ENCODE measurements around the gene SCMH1. TPM values are rescaled to one million over a fixed set of nuclear protein-coding genes. Genes with fewer than 3 reads are reported as not detected.

The SCMH1 gene
- total RNA-seq = 15.9 and 25.7 TPM in 2 replicates

GRCh38 chr1:41241749-41242341 is at the start of gene SCMH1:
Gene SCMH1, minus strand, starts transcription at chr1:41242306. Its CDS starts 56,173 bp downstream, at chr1:41186133.

GRCh38 chr1:41021526-41022308 is 220.4 kb downstream of the SCMH1 start, which contains the start of gene SLFNL1:
Gene SLFNL1, minus strand, starts transcription at chr1:41021725. Its CDS starts 1,065 bp downstream, at chr1:41020660.

GRCh38 chr1:40979241-40980067 is 262.7 kb downstream of the SCMH1 start, which contains the start of gene CTPS1:
Gene CTPS1, plus strand, starts transcription at chr1:40979696. Its CDS starts 3,595 bp downstream, at chr1:40983291.

Other genes with a start within 250 kb of the SCMH1 start
- gene SLFNL1, start 220.6 kb downstream of the SCMH1 start, total RNA-seq = not detected in 2 replicates
- gene FOXO6, start 119.1 kb upstream of the SCMH1 start, total RNA-seq = not detected in 2 replicates
- gene EDN2, start 242.4 kb upstream of the SCMH1 start, total RNA-seq = 0.08 TPM in 1 of 2 replicates, not detected in the other

Measured in hair follicular keratinocyte (primary cell).